ENCODE data around the gene PROS1.

Gene PROS1

GRCh38 chr3:93973131-93974126 is at the start of gene PROS1:
TSS of gene PROS1 (minus strand) at chr3:93973896. CDS start at chr3:93973749, 147 bp downstream.
- Histone ChIP-seq H3K27ac (ENCODE audit: low read depth, low read length, poor library complexity, severe bottlenecking) (no peak within 1 kb of the TSS), H3K79me2 (ENCODE audit: insufficient read depth, low read length) (no peaks in the 10 kb centered on the region), H3K4me3 (ENCODE audit: low read depth, low read length, poor library complexity, severe bottlenecking) (peak within 1 kb of the TSS; percentile 58), H3K27me3 (ENCODE audit: insufficient read depth, low read length) (no peaks in the 10 kb centered on the region), H3K36me3 (ENCODE audit: insufficient read depth, low read length) (no peaks in the 10 kb centered on the region), H4K20me1 (ENCODE audit: insufficient read depth, low read length) (no peaks in the 10 kb centered on the region), H3F3A (ENCODE audit: insufficient read depth, low read length) (no peaks in the 10 kb centered on the region), H3K9ac (ENCODE audit: low read length) (peak within 1 kb of the TSS; percentile 26; the same call in 1 of the 2 replicates), H2AFZ (ENCODE audit: low read length) (no peak within 1 kb of the TSS), H3K4me1 (ENCODE audit: insufficient read depth, low read length, severe bottlenecking) (peaks cover 6% of the 10 kb centered on the region), H3K9me2 (ENCODE audit: low read depth, low read length) (no peaks in the 10 kb centered on the region), H3K4me2 (ENCODE audit: low read length) (peak within 1 kb of the TSS; percentile 89), H3K9me3 (ENCODE audit: low read length) (no peaks in the 10 kb centered on the region)
- TF ChIP-seq EZH2 (IDR thresholded peaks at IDR 0.05; ENCODE audit: borderline replicate concordance, low read length) (no peak), CTCF (IDR thresholded peaks at IDR 0.05; ENCODE audit: low read length) (no peak)

- TF ChIP-seq CTCF (IDR thresholded peaks at IDR 0.05; ENCODE audit: low read length) = no peak
- TF ChIP-seq EZH2 (IDR thresholded peaks at IDR 0.05; ENCODE audit: borderline replicate concordance, low read length) = no peak
- no peaks in the 10 kb centered on the region for H3K27me3 ChIP-seq (ENCODE audit: insufficient read depth, low read length)
Observed at GRCh38 chr3:94020293-94020692, 46.6 kb upstream of the PROS1 start.

GRCh38 chr3:94019659-94020058 is 46.0 kb upstream of the PROS1 start:
- H3K79me2 ChIP-seq (ENCODE audit: insufficient read depth, low read length) = no peaks in the 10 kb centered on the region
- no peaks in the 10 kb centered on the region for H4K20me1 ChIP-seq (ENCODE audit: insufficient read depth, low read length)
- no peak overlapping the region for H2AFZ ChIP-seq (ENCODE audit: low read length)
- no peaks in the 10 kb centered on the region for H3F3A ChIP-seq (ENCODE audit: insufficient read depth, low read length)
- H3K4me2 ChIP-seq (ENCODE audit: low read length) = no peak overlapping the region
- H3K9me3 ChIP-seq (ENCODE audit: low read length) = no peaks in the 10 kb centered on the region
- H3K9ac ChIP-seq (ENCODE audit: low read length) = no peak overlapping the region
- H3K36me3 ChIP-seq (ENCODE audit: insufficient read depth, low read length) = no peaks in the 10 kb centered on the region
- H3K27me3 ChIP-seq (ENCODE audit: insufficient read depth, low read length) = no peaks in the 10 kb centered on the region
- H3K4me3 ChIP-seq (ENCODE audit: low read depth, low read length, poor library complexity, severe bottlenecking) = no peak overlapping the region
- no peaks in the 10 kb centered on the region for H3K4me1 ChIP-seq (ENCODE audit: insufficient read depth, low read length, severe bottlenecking)
- no peak overlapping the region for H3K27ac ChIP-seq (ENCODE audit: low read depth, low read length, poor library complexity, severe bottlenecking)
- H3K9me2 ChIP-seq (ENCODE audit: low read depth, low read length) = no peaks in the 10 kb centered on the region
- TF ChIP-seq CTCF (IDR thresholded peaks at IDR 0.05; ENCODE audit: low read length) (no peak), EZH2 (IDR thresholded peaks at IDR 0.05; ENCODE audit: borderline replicate concordance, low read length) (no peak)

More at GRCh38 chr3:94020293-94020692, 46.6 kb upstream of the PROS1 start:
- Histone ChIP-seq H4K20me1 (ENCODE audit: insufficient read depth, low read length) (no peaks in the 10 kb centered on the region), H3K9ac (ENCODE audit: low read length) (no peak overlapping the region), H3K27ac (ENCODE audit: low read depth, low read length, poor library complexity, severe bottlenecking) (no peak overlapping the region), H3K4me2 (ENCODE audit: low read length) (no peak overlapping the region), H3K79me2 (ENCODE audit: insufficient read depth, low read length) (no peaks in the 10 kb centered on the region), H2AFZ (ENCODE audit: low read length) (no peak overlapping the region), H3K36me3 (ENCODE audit: insufficient read depth, low read length) (no peaks in the 10 kb centered on the region), H3K9me3 (ENCODE audit: low read length) (no peaks in the 10 kb centered on the region), H3K9me2 (ENCODE audit: low read depth, low read length) (no peaks in the 10 kb centered on the region), H3F3A (ENCODE audit: insufficient read depth, low read length) (no peaks in the 10 kb centered on the region), H3K4me1 (ENCODE audit: insufficient read depth, low read length, severe bottlenecking) (no peaks in the 10 kb centered on the region), H3K4me3 (ENCODE audit: low read depth, low read length, poor library complexity, severe bottlenecking) (no peak overlapping the region)
